ENCODE results near the gene ARMC5.
"Not testable (repeated sequence)": the region's sequence is repeated elsewhere in the genome, so short reads cannot be mapped to it uniquely, and the experiment has no call there.

ARMC5 gene, protein sequence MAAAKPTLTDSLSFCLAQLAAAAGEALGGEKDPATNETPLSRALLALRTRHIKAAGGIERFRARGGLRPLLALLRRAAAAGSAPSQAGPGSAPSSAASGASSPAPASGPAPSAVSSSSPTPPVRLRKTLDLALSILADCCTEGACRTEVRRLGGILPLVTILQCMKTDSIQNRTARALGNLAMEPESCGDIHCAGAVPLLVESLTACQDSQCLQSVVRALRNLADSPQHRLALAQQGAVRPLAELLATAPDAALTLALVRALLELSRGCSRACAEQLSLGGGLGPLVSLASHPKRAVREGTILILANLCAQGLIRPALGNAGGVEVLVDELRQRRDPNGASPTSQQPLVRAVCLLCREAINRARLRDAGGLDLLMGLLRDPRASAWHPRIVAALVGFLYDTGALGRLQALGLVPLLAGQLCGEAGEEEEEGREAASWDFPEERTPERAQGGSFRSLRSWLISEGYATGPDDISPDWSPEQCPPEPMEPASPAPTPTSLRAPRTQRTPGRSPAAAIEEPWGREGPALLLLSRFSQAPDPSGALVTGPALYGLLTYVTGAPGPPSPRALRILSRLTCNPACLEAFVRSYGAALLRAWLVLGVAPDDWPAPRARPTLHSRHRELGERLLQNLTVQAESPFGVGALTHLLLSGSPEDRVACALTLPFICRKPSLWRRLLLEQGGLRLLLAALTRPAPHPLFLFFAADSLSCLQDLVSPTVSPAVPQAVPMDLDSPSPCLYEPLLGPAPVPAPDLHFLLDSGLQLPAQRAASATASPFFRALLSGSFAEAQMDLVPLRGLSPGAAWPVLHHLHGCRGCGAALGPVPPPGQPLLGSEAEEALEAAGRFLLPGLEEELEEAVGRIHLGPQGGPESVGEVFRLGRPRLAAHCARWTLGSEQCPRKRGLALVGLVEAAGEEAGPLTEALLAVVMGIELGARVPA

DNA sequence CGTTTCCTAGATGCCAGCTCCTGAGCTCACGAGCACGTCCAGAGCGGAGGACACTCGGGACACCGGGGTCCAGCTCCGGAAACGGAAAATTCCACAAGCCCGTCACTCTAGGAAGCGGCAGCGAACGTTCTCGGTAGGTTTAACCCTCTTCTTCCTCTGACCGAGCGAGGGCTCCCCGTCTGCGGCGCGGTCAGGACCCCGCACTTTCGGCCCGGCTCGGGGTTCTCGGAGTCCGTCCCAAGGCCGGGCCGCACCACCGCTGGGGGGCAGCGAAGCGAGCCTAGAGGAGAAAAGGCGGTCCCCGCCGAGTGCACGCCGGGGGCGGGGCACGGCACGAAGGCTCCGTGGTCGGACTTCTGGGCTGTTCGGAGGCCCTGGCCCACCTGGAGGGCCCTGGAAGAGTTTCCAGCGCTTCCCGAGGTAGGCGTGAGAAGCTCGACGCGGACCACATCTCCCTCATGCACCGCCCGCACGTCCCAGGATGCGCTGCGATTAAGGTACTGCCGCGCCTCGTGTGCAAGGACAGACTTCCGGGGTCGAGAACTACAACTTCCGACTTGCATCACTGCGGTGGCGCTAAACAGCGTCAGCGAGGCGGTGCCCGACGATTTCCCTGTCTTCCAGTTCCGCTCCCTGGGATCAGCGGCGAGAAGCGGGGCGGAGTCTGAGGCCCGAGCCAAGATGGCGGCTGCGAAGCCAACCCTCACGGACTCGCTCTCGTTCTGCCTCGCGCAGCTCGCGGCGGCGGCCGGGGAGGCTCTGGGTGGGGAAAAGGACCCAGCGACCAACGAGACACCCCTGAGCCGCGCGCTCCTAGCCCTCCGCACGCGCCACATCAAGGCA, at the start of gene ARMC5:
ARMC5 (plus strand) TSS at position 658 of the 843 bp plus-strand sequence; CDS start at position 682, 24 bp downstream.
- peak; percentile 84 to 93 for DNase-seq (ENCODE audit: low read depth in 2 of 2)

GRCh38 chr16:31410082-31410481, 49.2 kb upstream of the ARMC5 start:
- DNase-seq (ENCODE audit: low read depth in 2 of 2), result no peak

GRCh38 chr16:31411024-31411844, 48.1 kb upstream of the ARMC5 start:
- no peak for DNase-seq (ENCODE audit: low read depth in 2 of 2)

DNA sequence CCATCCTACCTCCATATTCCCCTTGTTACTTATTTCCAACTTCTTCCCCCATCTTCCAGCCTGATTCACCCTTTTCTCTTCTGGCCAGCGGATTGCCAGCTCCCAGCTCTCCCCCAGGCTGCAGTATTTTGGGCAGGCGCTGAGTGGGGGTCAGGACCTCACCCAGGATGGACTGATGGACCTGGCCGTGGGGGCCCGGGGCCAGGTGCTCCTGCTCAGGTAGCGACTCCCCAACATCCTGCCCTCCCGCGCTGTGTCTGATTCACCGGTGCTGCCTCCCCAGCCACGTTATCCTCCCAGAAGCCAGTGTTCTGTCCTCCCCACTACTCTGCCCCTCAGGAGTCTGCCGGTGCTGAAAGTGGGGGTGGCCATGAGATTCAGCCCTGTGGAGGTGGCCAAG, 46.6 kb upstream of the ARMC5 start:
- no peak for DNase-seq (ENCODE audit: low read depth in 2 of 2)

DNA sequence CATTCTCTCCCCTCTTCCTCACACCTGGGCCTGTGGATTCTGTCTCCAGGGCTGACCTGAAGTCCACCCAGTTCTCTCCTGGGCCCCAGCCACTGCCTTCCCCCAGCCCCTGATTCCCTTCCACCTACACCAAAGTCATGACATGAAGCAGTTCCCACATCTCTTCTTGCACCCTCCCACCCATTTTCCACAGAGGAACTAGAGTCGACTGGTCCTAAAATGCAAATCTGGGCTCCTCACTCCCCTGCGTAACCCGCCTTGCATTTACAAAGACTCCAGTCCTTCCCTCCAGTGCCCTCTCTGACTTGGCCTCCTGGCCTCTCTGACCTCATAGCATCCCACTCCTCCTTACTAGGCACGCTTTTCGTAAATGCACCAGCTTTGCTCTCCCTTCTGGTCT, 45.9 kb upstream of the ARMC5 start:
- no peak for DNase-seq (ENCODE audit: low read depth in 2 of 2)

GRCh38 chr16:31413943-31414342, 45.4 kb upstream of the ARMC5 start:
- DNase-seq (ENCODE audit: low read depth in 2 of 2), result no peak

DNA sequence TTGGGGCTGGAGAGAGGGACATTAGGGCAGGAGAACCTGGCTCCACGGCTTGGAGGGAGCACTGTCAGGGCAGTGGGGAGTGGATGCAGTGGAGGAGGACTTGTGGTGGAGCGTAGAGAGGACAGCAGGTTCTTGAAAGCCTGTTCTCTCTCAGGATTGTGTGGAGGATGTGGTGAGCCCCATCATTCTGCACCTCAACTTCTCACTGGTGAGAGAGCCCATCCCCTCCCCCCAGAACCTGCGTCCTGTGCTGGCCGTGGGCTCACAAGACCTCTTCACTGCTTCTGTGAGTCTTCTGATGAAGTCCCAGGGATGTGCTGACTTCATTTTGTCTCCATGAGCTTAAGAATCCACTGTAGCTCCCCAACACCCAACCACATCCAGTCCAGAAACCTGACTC, 44.6 kb upstream of the ARMC5 start:
- no peak for DNase-seq (ENCODE audit: low read depth in 2 of 2)

- DNase-seq (ENCODE audit: low read depth in 2 of 2), result no peak
Measured at GRCh38 chr16:31416371-31416770, 42.9 kb upstream of the ARMC5 start.

GRCh38 chr16:31417036-31417435, 42.3 kb upstream of the ARMC5 start:
- not testable (repeated sequence) for DNase-seq (ENCODE audit: low read depth in 2 of 2)

- no peak for DNase-seq (ENCODE audit: low read depth in 2 of 2)
Measured at GRCh38 chr16:31417916-31418315, 41.4 kb upstream of the ARMC5 start.

DNA sequence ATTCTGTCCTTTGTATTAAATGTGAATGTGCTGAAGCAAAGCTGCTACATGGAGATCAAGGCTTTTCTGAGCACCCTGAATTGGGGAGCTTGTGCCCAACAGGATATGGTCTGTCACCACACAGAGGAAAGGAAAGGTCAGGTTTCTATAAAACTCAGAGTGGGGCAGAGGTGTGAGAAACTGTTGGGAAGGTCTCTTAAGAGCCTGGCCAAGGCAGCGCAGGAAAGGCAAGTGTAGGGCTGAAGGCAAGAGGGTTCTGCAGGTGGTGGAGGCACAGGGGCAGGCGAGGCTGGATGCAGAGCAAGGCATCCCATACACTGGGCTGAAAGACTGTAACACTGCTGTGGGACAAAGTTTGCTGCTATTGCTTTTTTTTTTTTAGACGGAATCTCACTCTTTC, 39.3 kb upstream of the ARMC5 start:
- no peak for DNase-seq (ENCODE audit: low read depth in 2 of 2)

DNA sequence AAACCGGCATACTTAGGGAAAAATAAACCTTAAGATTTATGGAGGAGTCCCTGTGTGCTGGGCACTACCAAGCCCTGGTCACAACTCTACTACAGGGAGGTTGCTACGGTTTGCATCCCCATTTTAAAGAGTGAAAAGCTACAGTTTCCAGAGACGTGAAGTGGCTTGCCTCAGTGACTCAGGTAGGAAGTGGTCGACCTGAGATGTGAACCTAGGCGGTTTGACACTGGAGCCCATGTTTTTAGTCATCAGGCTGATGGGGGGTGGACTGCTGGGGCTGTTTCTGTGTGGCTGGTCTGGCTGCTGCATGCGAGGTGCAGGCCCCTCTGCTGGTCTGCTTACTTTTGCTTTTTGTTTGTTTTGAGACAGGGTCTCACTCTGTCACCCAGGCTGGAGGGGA, 37.7 kb upstream of the ARMC5 start:
- no peak for DNase-seq (ENCODE audit: low read depth in 2 of 2)

DNA sequence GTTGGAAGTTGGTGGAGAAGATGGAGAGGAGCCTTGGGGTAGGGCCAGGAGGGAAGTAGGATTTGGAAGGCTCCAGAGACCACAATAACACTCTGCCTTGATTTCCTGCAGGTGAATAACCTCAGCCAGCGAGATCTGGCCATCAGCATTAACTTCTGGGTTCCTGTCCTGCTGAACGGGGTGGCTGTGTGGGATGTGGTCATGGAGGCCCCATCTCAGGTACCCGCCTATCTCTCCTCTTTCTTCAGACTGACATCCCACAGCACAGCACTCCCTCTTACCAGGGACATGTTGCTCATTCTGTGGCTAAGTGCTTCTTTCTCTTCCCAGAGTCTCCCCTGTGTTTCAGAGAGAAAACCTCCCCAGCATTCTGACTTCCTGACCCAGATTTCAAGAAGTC, 36.1 kb upstream of the ARMC5 start:
- DNase-seq (ENCODE audit: low read depth in 2 of 2), result no peak

DNA sequence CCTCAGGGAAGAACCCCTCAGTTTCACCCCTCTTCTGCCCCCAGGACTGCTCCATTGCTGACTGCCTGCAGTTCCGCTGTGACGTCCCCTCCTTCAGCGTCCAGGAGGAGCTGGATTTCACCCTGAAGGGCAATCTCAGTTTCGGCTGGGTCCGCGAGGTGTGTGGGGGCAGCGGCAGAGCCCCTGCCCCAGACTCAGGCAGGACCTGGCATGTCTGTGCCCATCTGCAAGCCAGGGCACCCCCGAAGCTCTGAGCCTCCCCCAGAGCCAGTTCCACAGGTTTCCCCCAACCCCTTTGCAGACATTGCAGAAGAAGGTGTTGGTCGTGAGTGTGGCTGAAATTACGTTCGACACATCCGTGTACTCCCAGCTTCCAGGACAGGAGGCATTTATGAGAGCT, 35.5 kb upstream of the ARMC5 start:
- no peak for DNase-seq (ENCODE audit: low read depth in 2 of 2)

DNA sequence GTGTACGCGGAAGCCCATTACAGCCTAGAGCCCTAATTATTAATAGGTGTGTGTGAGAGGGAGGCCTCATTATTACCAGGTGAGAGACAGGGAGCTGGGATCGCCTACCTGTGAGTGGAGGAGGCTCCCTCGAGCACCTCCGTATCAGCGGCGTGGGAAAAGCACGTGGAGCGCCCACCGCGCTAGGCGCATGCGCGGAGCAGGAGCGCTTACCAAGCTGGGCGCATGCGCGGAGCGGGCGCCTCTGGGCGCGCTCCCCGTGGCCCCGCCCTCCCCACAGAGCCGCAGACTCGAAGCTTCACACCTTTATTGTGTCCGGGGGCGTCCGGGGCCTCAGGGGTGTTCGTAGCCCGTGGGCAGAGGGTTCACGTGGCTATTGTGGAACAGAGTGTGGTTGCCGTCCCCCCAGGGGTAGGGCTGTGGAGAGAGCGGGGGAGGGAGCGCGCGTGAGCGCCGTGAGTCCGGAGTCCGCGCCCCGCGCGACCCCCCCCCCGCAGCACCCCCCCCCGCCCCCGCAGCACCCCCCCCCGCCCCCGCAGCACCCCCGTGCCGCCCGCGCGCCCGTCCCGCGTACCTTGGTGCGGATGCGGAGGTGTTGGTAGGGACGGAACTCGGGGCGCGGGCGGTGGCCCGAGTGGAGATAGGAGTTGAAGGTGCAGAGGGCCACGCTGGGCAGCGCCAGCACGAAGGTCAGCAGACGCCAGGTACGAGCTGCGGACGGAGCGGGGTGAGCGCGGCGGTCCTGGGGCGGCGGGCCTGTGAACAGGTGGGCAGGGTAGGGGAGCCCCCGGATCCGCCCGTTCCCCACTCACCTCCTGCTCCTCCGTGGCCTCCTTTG, 31.6 kb upstream of the ARMC5 start:
- DNase-seq (ENCODE audit: low read depth in 2 of 2), result peak; percentile 29 to 50

- no peak for DNase-seq (ENCODE audit: low read depth in 2 of 2)
Measured at GRCh38 chr16:31428279-31428597, 31.1 kb upstream of the ARMC5 start, which contains the start of gene COX6A2. TSS of gene COX6A2 (minus strand) at chr16:31428360. CDS start at chr16:31428325, 35 bp downstream.

DNA sequence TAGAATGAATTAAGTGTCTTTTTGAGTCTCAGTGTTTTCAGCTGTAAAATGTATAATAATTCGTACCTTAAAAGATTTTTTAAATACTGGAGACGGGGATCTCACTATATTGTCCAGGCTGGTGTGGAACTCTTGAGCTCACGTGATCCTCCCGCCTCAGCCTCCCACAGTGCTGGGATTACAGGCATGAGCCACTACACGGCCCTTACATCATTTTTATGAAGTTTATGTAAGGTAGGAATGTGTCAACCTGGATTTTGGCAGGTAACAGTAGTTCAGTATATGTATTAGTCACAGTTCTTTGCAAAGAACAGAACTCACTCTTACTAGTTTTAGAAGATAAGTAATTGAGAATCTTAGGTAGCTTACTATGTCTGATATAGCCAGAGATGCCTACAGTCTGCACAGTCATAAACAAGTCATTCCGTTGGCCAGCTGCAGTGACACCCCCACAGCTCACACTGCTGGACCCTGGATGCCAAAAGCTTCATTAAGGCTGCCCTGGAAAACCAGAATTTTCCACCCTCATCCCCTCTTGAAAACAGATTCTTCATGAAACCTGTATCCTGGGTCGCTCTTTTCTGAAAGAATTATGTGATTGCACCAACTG, 30.6 kb upstream of the ARMC5 start:
- no peak for DNase-seq (ENCODE audit: low read depth in 2 of 2)

DNA sequence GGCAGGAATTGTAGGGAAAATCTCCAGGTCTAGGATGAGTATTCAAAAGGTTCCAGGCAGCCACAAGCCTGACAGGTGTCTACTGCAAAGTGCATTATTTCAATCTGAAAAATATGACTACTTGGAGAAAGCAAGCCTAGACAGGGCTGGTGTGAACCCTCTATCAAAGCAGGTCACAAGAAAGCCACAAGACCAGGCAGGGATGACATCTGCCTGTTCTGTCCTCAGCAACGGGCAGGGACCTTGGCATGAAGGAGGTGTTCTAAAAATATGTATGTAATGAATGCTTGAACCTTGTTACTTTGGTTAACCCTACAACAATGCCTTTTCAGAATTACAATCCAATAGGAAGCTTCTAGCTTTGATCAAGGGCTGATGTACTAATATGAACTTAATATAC, 30.0 kb upstream of the ARMC5 start:
- DNase-seq (ENCODE audit: low read depth in 2 of 2), result no peak

DNA sequence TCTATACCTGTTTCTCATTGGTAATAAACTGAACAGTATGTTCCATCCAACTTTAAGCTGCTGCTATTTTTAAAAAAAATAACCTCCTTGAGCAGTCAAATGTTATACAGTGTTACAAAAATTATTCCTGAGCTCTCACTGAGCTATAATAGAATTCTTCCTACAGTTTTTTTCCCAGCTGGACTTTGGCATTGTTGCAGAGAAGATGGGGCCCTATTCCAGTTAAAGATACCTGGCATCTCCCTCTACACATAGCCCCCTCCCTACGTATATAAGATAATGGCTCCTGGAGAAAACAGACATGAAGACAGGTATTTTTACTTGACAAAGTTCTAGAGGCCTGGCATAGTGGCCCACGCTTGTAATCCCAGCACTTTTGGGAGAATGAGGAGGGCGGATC, 29.5 kb upstream of the ARMC5 start:
- DNase-seq (ENCODE audit: low read depth in 2 of 2), result no peak
